Inferior parietal cortex (tissue), 1 donor: ENCODE data around the gene TGIF2.
"Not testable (repeated sequence)": the region's sequence is repeated elsewhere in the genome, so short reads cannot be mapped to it uniquely, and the experiment has no call there.

ENCODE experiments used
- DNase-seq: peaks from one replicate; pipeline ENCODE4 v3.0.0-alpha.2; 2016; ENCODE audit errors: extremely low spot score

Gene TGIF2

DNA sequence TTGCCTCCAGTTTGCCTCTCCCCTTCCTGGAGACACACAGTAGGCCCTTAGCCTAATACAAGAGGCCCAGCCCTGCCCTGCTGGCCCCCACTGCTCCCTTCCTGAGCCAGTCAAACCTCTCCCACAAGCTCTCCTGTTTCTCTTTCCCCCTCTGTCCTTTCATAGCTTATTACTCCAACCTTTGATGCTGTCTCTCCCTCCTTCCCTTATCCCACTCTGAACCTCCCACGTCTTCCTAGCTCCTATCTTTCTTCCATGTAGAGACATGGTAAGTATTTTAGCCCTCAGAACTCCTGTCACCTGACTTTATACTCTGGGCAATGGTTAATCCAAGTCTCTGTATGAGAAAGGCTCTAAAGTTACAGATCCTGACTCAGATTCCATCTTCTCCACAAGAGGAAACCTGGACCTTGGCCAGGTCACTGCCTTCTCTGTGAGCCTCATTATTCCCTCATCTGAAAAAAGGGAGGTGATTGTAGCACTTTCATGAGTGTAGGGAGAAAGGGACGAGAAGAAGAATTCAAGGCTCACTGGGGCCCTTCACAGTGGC is 6.7 kb downstream of the TGIF2 start:
- no peak for DNase-seq

DNA sequence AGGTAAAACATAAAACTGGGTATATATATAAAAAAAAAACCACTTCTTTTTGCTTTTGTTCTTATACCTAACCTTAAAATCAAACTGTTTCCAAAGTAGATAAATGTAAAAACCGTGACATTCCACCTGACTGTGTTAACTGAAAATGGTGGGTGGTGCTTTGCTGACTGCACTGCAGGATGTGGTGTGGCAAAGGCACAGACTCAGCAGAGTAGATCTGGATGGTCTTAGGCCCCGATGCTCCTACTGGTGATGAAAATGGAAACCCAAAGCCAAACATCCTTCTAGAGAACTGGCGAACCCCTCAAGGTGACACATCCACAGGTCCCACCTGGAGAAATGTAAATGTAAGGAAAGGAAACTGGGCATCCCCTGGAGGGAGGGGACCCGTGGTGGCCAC is 8.9 kb downstream of the TGIF2 start:
- no peak for DNase-seq

DNA sequence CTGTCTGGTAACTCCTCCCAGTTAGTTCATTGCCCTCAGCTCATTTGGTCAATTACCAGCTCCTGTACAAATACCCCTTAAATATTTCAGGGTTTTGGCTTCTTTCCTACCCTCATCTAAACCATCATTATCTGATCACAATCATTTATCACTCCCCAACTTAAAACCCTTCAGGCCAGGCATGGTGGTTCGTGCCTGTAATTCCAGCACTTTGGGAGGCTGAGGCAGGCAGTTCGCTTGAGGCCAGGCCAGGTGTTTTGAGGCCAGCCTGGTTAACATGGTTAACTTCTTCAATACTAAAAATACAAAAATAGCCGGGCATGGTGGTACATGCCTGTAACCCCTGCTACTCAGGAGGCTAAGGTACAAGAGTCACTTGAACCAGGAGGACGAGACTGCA is 9.4 kb downstream of the TGIF2 start:
- no peak for DNase-seq

DNA sequence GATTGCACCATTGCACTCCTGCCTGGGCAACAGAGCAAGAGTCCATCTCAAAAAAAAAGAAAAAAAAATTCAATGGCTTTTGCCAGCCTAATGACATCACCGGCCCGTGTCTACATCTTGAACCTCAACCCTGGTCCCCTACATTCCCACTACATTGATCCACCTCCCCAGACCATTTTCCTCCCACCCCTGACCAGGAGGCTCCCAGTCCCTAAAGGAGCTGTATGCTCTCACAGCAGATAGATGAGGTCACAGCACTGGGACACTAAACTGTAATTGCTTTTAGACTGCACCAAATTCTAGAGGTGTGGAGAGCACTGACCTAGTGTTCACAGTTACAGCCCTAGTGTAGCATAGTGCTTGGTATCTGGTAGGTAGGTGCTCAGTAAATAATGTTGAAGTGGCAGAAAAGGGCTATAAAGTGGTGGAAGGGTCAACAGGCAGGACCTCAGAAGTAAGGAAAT is 10.7 kb downstream of the TGIF2 start:
- DNase-seq: no peak

DNA sequence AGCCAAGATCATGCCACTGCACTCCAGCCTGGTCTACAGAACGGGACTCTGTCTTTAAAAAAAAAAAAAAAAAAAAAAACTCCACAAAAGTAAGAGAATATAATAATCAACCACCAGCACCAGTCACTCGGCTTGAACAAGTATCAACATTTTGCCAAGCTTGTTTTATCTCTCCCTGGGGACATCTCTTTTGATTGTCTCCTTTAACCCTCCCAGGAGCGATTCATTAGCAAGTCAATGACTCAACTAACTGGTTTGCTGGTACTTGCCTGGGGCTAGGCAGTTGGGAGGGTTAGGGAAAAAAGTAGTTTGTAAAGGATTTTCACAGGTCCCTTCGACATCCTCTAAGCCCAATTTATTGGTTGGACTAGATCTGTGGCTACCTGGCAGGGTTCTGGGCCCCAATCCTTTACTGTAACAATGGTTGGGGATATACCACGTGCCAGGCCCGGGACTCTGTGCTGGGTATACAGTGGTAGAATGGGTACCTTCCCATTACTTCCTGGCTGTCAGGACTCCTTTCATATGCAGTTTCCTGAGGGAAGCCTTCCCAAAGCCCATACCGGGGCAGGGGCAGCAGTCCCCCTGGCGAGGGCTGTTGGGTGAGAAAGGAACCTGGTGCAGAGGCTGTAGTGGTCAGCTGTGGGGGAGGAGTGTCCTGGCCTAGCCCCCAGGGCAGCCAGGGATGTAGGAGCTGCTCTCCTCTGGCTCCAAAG is 12.2 kb downstream of the TGIF2 start:
- DNase-seq: no peak

DNA sequence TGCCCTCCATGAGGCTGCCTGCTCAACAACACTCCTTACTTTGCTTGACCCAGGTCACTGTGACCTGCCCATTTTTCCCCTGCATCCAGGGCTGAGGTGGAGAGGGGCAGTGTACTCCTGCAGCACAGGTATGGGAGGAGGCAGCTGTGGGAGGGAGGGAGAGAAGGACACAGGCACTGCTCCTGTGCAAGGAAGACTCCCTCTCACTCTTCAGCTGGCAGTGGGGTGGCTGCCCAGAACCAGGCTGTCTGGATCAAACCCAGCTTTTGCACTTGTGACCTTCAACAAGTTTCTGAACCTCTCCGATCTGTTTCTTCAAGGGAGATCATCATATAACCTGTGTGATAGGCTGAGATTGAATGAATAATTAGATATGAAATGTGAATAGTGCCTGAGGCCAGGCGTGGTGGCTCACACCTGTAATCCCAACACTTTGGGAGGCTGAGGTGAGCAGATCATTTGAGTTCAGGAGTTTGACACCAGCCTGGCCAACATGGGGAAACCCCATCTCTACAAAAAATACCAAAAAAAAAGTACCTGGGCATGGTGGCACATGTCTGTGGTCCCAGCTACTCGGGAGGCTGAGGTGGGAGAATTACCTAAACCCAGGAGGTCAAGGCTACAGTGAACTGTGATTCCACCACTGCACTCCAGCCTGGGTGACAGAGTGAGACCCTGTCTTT is 14.1 kb downstream of the TGIF2 start:
- DNase-seq: no peak

DNA sequence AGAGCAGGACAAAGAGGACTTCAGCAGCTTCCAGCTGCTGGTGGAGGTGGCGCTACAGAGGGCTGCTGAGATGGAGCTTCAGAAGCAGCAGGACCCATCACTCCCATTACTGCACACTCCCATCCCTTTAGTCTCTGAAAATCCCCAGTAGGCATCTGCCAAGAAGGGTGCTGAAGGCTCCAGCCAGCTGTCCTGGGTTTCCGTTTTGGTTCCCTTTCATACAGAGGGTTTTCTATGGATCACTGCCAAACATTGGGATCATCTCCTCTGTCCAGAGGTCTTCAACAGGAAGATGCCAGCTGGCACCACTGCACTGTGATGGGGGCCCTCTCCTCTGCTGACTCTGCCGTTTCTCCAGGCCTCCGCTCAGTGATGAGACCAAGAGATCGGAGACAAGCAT is 17.9 kb downstream of the TGIF2 start:
- DNase-seq: no peak

DNA sequence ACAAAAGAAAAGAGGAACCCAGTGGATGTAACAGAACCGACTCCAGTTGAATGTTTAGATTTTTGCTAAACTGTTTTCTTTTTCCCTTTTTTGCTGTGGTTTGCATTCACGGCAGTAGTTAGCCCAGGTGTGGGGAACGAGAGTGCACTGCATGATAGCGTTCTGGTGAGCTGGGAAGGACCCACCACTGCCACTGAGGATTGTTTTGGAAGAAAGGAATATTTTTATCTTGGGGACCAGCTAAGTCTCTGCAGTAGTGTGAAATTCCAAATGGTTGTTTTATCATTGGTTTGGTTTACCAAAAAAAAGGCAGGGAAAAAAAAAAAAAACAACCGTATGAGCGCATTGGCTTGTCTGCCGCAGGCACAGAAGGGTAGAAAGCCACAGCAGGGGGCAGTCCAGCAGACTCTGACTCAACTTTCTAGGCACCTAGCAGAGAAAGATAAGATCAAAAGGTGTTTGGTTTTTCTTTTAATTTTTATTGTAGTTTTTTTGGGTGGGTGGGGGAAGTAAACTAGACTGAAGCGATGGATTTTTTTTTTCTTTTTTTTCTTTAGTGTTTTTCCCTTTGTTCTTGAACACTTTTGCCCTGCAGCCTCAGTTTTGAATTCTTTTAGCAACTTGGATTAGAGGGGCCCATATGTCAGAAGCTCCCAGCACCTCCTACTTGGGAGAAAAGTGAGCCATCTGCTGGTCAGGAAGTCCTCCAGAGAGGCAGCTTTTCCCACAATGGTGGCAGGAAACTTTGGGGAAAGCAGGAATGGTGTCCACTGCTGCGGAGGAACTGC is 18.7 kb downstream of the TGIF2 start:
- peak; percentile 48 for DNase-seq

DNA sequence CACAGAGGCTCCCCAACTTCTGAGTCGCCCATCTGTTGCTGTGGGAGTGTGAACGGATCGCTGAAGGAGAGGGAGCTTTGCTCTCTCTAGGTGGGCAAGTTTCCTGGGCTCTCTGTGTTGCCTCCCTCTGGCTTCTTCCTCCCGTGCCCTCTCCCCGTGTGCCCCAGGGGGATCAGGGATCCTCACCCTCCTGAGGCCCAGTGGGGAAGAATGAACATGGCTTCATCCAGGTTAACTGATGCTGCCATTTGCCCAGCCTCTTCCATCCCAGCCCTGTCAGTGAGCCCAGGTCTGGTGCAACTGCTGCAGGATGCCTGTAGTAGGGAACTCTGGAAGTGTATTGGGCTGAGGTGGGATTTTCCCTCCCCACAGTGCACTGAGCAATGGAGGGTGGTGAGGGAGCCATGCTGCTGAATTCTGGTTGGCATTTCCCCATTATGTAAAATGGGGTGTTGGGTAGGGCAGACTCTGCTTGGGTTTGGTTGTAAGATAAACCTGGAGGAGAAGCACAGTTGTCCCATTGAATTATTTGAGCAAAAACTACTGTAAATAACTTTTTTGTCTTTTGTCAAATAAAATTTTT is 20.0 kb downstream of the TGIF2 start:
- DNase-seq: no peak

DNA sequence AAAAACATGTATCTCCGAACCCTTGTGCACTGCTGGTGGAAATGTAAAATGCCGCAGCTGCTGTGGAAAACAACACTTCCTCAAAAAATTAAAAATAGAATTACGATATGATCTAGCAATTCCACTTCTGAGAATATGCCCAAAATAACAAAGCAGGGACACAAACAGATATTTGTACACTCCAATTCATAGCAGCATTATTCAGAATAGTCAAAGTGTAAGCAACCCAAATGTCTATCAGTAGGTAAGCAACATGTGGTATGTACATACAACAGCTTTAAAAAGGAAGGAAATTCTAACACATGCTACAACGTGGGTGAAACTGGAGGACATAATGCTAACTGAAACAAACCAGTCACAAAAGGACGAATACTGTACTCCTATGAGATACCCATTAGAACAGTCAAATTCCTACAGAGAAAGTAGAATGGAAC is 26.5 kb downstream of the TGIF2 start:
- peak; percentile 17 for DNase-seq

DNA sequence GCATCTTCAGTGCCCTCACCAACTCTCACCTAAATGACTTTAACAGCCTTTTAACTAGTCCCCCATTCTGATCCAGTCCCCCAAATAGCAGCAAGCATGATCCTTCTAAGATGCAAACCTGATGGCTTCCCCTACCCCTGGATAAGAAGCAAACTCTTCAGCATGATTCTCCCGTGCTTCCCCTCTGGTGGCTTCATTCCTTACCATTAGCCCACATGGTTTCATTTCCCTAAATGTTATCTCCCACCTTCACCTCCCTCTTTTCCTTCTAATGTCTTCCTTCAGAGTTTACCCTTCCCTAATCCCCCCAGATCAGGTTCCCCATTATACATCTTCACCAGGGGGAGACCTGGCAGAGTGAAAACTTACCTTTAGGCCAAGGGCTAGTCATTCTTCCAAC is 28.1 kb downstream of the TGIF2 start:
- DNase-seq: no peak

DNA sequence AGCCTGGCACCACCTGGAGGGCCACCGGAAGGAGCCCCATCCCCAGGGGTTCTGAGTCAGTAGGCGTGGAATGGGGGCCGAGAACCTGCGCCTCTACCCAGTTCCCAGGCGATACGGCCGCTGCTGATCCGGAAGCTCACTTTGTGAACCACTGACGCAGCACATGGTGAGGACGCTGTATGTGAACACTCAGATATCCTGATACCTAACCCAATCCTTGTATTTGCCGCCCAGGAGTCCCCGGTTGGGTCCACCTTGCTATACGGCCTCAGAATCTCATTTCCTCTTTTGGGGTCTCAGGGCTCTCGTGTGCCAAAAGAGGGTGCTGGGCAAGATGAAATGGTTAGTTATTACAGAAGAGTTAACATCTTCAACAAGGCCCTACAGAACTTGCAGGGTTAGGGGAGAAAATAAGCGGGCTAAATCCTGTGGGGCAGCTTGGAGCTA is 31.6 kb downstream of the TGIF2 start:
- no peak for DNase-seq

DNA sequence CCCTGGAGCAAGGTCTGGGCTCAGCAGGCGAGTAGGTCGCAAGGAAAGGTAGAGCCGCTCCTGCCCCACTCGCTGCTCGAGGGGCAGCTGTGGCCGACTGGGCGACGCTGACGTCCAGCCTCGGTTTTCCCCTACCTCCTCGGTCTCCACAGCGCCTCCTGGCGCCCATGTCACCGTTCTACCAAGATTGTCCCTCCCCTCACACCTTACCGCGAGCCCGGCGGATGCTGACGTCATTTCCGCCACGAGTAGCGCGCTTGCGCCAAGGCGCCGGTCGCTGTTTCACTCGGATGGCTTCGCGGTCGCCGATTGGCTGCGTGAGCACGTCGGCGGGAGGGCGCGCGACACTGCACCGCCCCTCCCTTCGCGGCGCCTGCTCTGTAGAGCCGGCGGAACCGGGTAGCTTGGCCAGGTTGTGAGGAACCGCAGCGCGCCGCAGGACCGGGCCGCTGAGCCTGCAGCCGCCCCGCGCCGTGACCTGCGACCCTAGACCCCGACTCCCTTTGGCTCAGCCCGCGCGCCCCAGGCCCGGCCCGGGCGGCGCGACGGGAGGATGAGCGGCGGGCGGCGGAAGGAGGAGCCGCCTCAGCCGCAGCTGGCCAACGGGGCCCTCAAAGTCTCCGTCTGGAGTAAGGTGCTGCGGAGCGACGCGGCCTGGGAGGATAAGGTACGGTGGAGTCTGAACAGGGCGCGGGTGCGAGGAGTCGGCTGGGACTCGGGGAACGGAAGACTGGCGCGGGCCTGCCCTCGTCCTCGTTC is 32.2 kb downstream of the TGIF2 start, which contains the start of gene RAB5IF:
TSS of gene RAB5IF (plus strand) at position 381 of the 759 bp plus-strand sequence. CDS start at position 554, 173 bp downstream.
- peak; percentile 98 for DNase-seq

DNA sequence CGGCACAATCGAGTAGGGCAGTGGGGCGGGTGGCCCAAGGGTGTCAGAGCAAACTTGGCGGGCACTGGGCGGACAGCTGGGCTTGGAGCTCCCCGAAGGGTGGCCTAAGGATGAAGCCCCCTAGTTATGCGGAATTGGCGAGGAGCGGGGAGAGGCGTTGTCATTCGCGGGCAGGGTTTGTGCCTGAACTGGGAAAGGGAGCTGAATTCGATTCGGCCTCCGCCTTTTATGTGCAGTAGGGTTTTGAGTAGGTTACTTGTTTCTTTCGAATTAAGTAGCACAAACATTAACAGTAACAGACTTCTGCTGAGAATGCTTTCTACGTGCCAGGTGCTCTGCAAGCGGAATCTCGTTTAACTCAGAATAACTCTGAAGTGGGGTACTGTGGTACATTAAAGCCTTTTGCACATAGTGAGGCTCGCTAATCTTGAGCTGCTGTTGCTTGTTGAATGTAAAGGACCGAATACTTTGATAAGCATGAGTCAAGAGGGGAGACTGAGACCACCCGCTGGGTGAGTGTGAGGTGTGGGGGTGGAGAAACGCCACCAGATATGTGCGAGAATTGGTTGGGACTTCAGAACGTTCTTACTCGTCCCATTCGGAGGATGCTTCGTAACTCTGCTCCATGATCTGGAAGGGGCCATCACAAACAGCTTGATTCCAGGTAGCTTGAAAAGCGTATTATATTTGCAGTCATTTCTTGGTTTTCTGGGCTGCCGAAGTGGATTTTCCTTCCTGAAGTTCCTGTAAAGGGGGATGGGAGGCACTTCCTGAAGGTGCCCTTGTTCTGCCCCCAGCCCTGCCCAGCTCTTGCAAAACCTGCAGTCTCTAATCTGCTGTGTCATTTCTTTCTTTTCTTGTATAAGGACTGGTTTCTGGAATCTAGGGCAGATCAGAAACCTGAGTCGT is 33.0 kb downstream of the TGIF2 start:
- no peak for DNase-seq

DNA sequence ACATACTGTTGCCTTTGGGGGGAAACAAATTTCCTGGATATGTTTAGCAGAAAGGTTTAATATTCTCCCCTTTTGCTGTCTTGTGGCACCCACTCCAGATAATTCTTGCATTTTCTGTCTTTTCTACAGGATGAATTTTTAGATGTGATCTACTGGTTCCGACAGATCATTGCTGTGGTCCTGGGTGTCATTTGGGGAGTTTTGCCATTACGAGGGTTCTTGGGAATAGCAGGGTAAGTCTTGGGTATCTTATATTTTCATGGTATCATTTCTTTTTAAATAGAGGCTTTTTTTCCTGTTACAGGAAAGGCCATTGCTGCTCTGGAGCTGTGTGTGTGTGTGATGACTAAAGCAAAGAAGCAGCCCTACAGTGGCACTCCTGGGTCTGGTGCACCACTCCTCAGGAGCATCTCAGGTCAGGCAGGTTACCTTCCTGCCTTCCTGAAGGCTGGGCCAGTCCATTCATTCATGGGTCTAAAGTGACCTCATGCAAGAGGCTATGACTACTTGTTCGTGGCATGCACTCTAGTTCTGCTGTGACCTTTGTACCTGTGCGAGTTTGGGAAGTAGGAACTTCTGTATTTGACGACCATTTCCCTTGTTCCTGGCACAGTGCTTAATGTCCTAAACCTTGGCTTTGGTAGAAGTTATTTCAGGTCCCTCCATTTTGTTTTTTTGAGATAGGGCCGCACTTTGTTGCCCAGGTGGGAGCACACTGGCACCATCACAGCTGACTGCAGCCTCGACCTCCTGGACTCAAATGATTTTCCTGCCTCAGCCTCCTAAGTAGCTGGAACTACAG is 34.4 kb downstream of the TGIF2 start:
- no peak for DNase-seq

DNA sequence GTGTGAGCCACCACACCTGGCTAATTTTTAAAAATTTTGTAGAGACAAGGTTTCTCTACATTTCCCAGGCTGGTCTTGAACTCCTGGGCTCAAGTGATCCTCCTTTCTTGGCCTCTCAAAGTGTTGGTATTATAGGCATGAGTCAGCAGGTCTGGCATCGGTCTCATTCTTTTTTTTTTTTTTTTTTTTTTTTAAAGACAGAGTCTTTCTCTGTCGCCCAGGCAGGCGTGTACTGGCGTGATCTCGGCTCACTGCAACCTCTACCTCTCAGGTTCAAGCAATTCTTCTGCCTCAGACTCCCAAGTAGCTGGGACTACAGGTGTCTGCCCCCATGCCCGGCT is 35.0 kb downstream of the TGIF2 start:
- not testable (repeated sequence) for DNase-seq

DNA sequence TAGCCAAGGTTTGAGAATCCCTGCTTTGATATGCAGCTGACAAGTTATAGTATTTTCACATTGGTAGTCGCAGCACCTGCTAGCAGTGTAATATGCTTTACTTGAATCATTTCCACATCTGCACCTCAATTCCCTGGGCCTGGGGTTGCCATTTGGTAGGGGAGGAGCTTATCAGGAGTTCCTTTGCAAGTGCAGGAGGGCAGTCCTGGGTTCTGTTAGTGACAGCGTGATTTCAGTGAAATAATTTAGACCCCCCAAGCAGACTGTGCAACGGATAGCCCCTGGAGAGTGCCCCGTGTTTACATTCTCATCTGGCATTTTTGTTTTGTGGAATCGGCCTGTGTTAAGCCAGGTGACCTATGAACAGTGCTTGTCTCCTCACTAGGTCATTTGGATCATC is 38.2 kb downstream of the TGIF2 start:
- DNase-seq: no peak

DNA sequence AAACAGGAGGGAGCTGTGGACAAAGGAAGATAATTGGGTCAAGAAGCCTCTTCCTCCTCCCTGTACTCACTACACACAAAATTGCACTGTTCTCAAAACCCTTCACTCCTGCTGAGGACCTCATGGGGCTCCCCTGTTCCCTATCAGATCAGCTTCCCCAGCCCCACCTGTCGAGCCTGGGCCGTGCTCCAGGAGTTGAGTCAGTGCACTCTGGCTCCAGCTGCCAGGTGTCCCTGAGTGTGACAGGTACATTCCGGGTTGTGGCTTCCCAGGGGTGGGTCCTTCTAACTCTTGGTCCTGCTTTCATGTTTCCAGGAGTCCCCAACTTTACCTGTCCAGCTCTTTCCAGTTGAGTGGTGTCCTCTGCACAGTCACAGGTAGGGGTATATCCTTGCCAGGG is 40.6 kb downstream of the TGIF2 start:
- no peak for DNase-seq
